Common myeloid progenitor, CD34-positive (primary cell): ENCODE measurements around the gene KLHDC7B. TPM values are rescaled to one million over a fixed set of nuclear protein-coding genes. Genes with fewer than 3 reads are reported as not detected.

Experiments used
- CTCF ChIA-PET: fragments of 350-600 bp; sonication (Branson Sonifier 250); formaldehyde crosslinking; loops from one replicate; lab custom pipeline; 2021; ENCODE audit warnings: antibody characterized with exemption; lab: Charles Lee
- POLR2A ChIA-PET: fragments of 350-600 bp; sonication (Branson Sonifier 250); formaldehyde crosslinking; loops from one replicate; lab custom pipeline; 2021; ENCODE audit warnings: antibody characterized with exemption; lab: Charles Lee
- DNase-seq, 3 donors: peaks; one replicate each; pipeline versions ENCODE4 v3.0.0 to v3.0.0-alpha.2; 2013
- H3K27ac ChIP-seq, 2 experiments: 1 replicate in 1 of 2; 2 replicates in 1 of 2; pipeline ENCODE4 v1.7.0; 2013; ENCODE audit warnings: inconsistent platforms in 2 of 2, low read length in 2 of 2, mild to moderate bottlenecking in 2 of 2, low read depth in 1 of 2, moderate library complexity in 1 of 2; ENCODE audit not compliant: severe bottlenecking in 2 of 2, insufficient read depth in 1 of 2, poor library complexity in 1 of 2
- H3K27me3 ChIP-seq, 5 experiments: replicated peaks in 2 of 5; 1 replicate in 3 of 5; 2 replicates in 2 of 5; pipeline versions ENCODE4 v1.6.1 to v1.7.0; 2013; ENCODE audit warnings: low read length in 4 of 5, mild to moderate bottlenecking in 2 of 5, moderate library complexity in 2 of 5, inconsistent platforms in 1 of 5; ENCODE audit not compliant: insufficient read depth in 5 of 5, control insufficient read depth in 4 of 5
- H3K36me3 ChIP-seq, 4 experiments: 1 replicate in 2 of 4; 2 replicates in 2 of 4; pipeline versions ENCODE4 v1.6.1 to v1.7.0; 2013; ENCODE audit warnings: low read length in 3 of 4, control low read depth in 1 of 4, mild to moderate bottlenecking in 1 of 4; ENCODE audit not compliant: control insufficient read depth in 4 of 4, insufficient read depth in 4 of 4
- H3K4me1 ChIP-seq, 4 experiments: 1 replicate in 3 of 4; 2 replicates in 1 of 4; pipeline versions ENCODE4 v1.6.1 to v1.7.1; 2013; ENCODE audit warnings: low read length in 3 of 4, mild to moderate bottlenecking in 3 of 4, control low read depth in 1 of 4, inconsistent platforms in 1 of 4, moderate library complexity in 1 of 4; ENCODE audit not compliant: control insufficient read depth in 4 of 4, insufficient read depth in 4 of 4; ENCODE audit errors: control extremely low read depth in 1 of 4
- H3K4me3 ChIP-seq, 7 experiments: 1 replicate in 4 of 7; 2 replicates in 3 of 7; pipeline versions ENCODE4 v1.5.1 to v1.7.0; 2013; ENCODE audit warnings: mild to moderate bottlenecking in 7 of 7, low read length in 6 of 7, moderate library complexity in 6 of 7, inconsistent platforms in 2 of 7, low read depth in 2 of 7, control low read depth in 1 of 7; ENCODE audit not compliant: insufficient read depth in 4 of 7, control insufficient read depth in 1 of 7; ENCODE audit errors: extremely low read depth in 1 of 7
- H3K9me3 ChIP-seq, 5 experiments: 1 replicate in 4 of 5; 2 replicates in 1 of 5; pipeline versions ENCODE4 v1.6.1 to v1.7.1; 2013; ENCODE audit warnings: low read length in 4 of 5, mild to moderate bottlenecking in 2 of 5, inconsistent platforms in 1 of 5, low read depth in 1 of 5, moderate library complexity in 1 of 5; ENCODE audit not compliant: control insufficient read depth in 4 of 5, insufficient read depth in 2 of 5; ENCODE audit errors: control extremely low read depth in 1 of 5
- WGBS: methylation state at CpG from one replicate; pipeline ENCODE4 v1.1.5; 2013; ENCODE audit not compliant: insufficient coverage; 5-methylcytosine and 5-hydroxymethylcytosine counted together
- polyA plus RNA-seq: library from polyadenylated mRNA; unstranded; fragments of 120-200 nt; gene quantifications from one replicate; pipeline ENCODE4 v1.2.1, GENCODE V29; 2013

KLHDC7B gene
- polyA plus RNA-seq = 0.51 TPM

- ChIA-PET POLR2A (interaction anchor here (0.6 kb wide), 1 partner anchor 38 kb away, joined by 3 read pairs; the partner anchor contains the start of genes LMF2 and NCAPH2), CTCF (interaction anchor here (1.0 to 2.1 kb wide), 7 partner anchors 10 to 54 kb away, joined by 3 to 21 read pairs (median 5); partner anchors contain the start of gene SCO2)
- Histone ChIP-seq H3K27me3 (peaks cover 0 to 30% (median 0%) of the 10 kb centered on the region in 5 experiments), H3K9me3 (no peaks in the 10 kb centered on the region), H3K4me1 (peaks cover 2 to 64% (median 56%) of the 10 kb centered on the region in 4 experiments), H3K36me3 (no peaks in the 10 kb centered on the region), H3K27ac (no peak within 1 kb of the TSS), H3K4me3 (peak within 1 kb of the TSS in 2 of 7 experiments; percentile 40 to 57)
- WGBS = 45% methylated on average over 8 of the region's 10 CpGs
- DNase-seq = peak in 2 of 3 donors; percentile 73 to 77
These were observed at the start of gene KLHDC7B for GRCh38 chr22:50545522-50546325. Gene KLHDC7B, plus strand, starts transcription at chr22:50545899. Its CDS starts 345 bp downstream, at chr22:50546244.

- ChIA-PET POLR2A (no interaction called here), CTCF (interaction anchor here (0.6 to 8.2 kb wide), 16 partner anchors 12 to 366 kb away, joined by 3 to 63 read pairs (median 4); partner anchors contain the start of genes HDAC10, MIOX and SYCE3)
- Histone ChIP-seq H3K4me3 (no peak overlapping the region), H3K27me3 (no peaks in the 10 kb centered on the region), H3K27ac (no peak overlapping the region), H3K4me1 (peaks cover 0 to 9% (median 2%) of the 10 kb centered on the region in 4 experiments), H3K9me3 (no peaks in the 10 kb centered on the region), H3K36me3 (no peaks in the 10 kb centered on the region)
- DNase-seq = no peak
- WGBS = 96% methylated on average over 5 of the region's 6 CpGs
These were observed 48.6 kb upstream of the KLHDC7B start for GRCh38 chr22:50497093-50497492.

GRCh38 chr22:50498322-50498890 is 47.3 kb upstream of the KLHDC7B start:
- H3K4me3 ChIP-seq = no peak overlapping the region
- H3K9me3 ChIP-seq = no peaks in the 10 kb centered on the region
- peak; percentile 59 to 80 (median 69) for DNase-seq
- H3K4me1 ChIP-seq = peaks cover 0 to 9% (median 2%) of the 10 kb centered on the region in 4 experiments
- POLR2A ChIA-PET = interaction anchor here (1.0 kb wide), 1 partner anchor 28 kb away, joined by 4 read pairs; no protein-coding TSS in a partner anchor
- peaks cover 0 to 10% (median 7%) of the 10 kb centered on the region in 4 experiments for H3K36me3 ChIP-seq
- H3K27me3 ChIP-seq = no peaks in the 10 kb centered on the region
- 30% methylated on average over 6 of the region's 13 CpGs for WGBS
- H3K27ac ChIP-seq = no peak overlapping the region
- CTCF ChIA-PET = interaction anchor here (0.7 to 8.2 kb wide), 13 partner anchors 9 to 223 kb away, joined by 3 to 63 read pairs (median 4); partner anchors contain the start of genes LMF2, MIOX, SBF1 and SCO2

GRCh38 chr22:50500452-50500851 is 45.2 kb upstream of the KLHDC7B start:
- Histone ChIP-seq H3K9me3 (no peaks in the 10 kb centered on the region), H3K27me3 (no peaks in the 10 kb centered on the region), H3K4me1 (peaks cover 0 to 9% (median 2%) of the 10 kb centered on the region in 4 experiments), H3K36me3 (peaks cover 6 to 23% (median 15%) of the 10 kb centered on the region in 4 experiments), H3K27ac (no peak overlapping the region), H3K4me3 (no peak overlapping the region)
- ChIA-PET CTCF (interaction anchor here (0.9 to 8.2 kb wide), 4 partner anchors 11 to 44 kb away, joined by 3 to 63 read pairs (median 9); partner anchors contain the start of gene SCO2), POLR2A (no interaction called here)
- DNase-seq = no peak
- WGBS = over 99% methylated on average over 11 of the region's 12 CpGs

- no peak overlapping the region for H3K4me3 ChIP-seq
- DNase-seq = no peak
- no peak overlapping the region for H3K27ac ChIP-seq
- peaks cover 0 to 19% (median 14%) of the 10 kb centered on the region in 4 experiments for H3K4me1 ChIP-seq
- H3K9me3 ChIP-seq = no peaks in the 10 kb centered on the region
- no peaks in the 10 kb centered on the region for H3K27me3 ChIP-seq
- 96% methylated on average over 6 of the region's 6 CpGs for WGBS
- H3K36me3 ChIP-seq = peaks cover 6 to 29% (median 19%) of the 10 kb centered on the region in 4 experiments
- ChIA-PET CTCF (interaction anchor here (1.0 to 3.1 kb wide), 3 partner anchors 11 to 35 kb away, joined by 3 to 13 read pairs (median 7); no protein-coding TSS in a partner anchor), POLR2A (no interaction called here)
These were observed 43.6 kb upstream of the KLHDC7B start for GRCh38 chr22:50502096-50502495.

GRCh38 chr22:50502628-50503474 is 42.8 kb upstream of the KLHDC7B start:
- WGBS = 98% methylated on average over 21 of the region's 24 CpGs
- no peak for DNase-seq
- H3K4me3 ChIP-seq = no peak overlapping the region
- ChIA-PET CTCF (interaction anchor here (0.8 to 3.1 kb wide), 5 partner anchors 12 to 62 kb away, joined by 3 to 13 read pairs (median 3); no protein-coding TSS in a partner anchor), POLR2A (no interaction called here)
- H3K27ac ChIP-seq = no peak overlapping the region
- H3K27me3 ChIP-seq = no peaks in the 10 kb centered on the region
- H3K9me3 ChIP-seq = no peaks in the 10 kb centered on the region
- peaks cover 0 to 19% (median 15%) of the 10 kb centered on the region in 4 experiments for H3K4me1 ChIP-seq
- H3K36me3 ChIP-seq = peaks cover 6 to 29% (median 19%) of the 10 kb centered on the region in 4 experiments
